ENCODE measurements around the gene SPEN.

Gene SPEN

DNA sequence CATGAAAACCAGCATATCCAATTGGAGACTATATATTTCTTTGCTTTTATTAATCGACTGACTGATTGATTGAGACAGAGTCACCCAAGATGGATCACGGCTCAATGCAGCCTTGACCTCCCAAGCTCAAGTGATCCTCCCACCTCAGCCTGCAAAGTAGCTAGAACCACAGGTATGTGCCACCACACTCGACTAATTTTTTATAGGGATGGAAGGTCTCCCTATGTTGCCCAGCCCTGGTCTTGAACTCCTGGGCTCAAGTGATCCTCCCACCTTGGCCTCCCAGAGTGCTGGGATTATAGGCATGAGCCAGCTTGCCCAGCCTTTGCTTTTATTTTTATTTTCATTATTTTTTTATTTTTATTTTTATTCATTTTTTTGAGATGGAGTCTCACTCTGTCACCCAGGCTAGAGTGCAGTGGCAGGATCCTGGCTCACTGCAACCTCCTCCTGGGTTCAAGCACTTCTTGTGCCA, 5.4 kb downstream of the SPEN start:
- no peak for TF ChIP-seq CEBPB (IDR thresholded peaks at IDR 0.05)
- no peak for TF ChIP-seq TAF1 (IDR thresholded peaks at IDR 0.05; ENCODE audit: low read depth)
- TF ChIP-seq FOXM1 (IDR thresholded peaks at IDR 0.05; ENCODE audit: borderline replicate concordance, low read depth), result no peak
- no peak for TF ChIP-seq EGR1 (IDR thresholded peaks at IDR 0.05)
- TF ChIP-seq, protein P1, sequence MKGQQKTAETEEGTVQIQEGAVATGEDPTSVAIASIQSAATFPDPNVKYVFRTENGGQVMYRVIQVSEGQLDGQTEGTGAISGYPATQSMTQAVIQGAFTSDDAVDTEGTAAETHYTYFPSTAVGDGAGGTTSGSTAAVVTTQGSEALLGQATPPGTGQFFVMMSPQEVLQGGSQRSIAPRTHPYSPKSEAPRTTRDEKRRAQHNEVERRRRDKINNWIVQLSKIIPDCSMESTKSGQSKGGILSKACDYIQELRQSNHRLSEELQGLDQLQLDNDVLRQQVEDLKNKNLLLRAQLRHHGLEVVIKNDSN (IDR thresholded peaks at IDR 0.05), result no peak

DNA sequence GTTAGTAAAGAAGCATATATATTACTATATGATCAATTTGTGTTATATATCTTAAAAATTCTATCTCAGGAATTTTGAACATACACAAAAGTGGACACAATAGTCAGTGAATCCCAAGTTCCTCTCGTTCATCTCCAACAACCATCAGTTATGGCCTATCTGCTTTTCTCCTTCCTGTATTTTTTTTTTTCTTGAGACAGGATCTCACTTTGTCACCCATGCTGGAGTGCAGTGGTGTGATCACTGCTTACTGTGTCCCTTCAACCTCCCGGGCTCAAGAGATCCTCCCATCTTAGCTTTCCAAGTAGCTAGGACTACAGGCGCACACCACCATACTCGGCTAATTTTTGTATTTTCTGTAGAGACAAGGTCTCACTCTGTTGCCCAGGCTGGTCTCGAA, 9.4 kb downstream of the SPEN start:
- no peak for TF ChIP-seq CREB1 (IDR thresholded peaks at IDR 0.05; ENCODE audit: low read depth)
- no peak for TF ChIP-seq FOXM1 (IDR thresholded peaks at IDR 0.05; ENCODE audit: borderline replicate concordance, low read depth)
- no peak for TF ChIP-seq EGR1 (IDR thresholded peaks at IDR 0.05)
- no peak for TF ChIP-seq NFIC (IDR thresholded peaks at IDR 0.05)
- TF ChIP-seq, protein P1 (IDR thresholded peaks at IDR 0.05), result no peak
- TF ChIP-seq TAF1 (IDR thresholded peaks at IDR 0.05; ENCODE audit: low read depth), result no peak

DNA sequence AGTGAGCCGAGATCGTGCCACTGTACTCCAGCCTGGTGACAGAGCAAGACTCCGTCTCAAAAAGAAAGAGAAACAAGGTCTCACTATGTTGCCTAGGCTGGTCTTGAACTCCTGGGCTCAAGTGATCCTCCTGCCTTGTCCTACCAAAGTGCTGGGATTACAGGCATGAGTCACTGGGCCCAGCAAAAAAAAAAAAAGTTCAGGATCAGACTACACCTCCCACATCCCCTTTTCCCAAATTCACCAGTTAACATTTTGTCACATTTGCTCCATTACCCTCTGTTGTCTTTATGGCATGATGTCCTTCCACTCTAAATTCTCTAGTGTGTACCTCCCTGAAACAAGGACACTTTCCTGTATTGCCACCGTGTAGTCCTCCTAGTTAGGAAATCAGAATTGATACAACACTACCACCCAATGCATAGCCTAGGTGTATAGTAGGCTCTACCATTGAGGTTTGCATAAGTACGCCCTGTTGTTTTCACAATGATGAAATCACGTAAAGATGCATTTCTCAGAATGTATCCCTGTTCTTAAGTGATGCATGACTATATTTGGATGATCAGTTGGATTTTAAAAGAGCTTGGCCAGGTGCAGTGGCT, 10.7 kb downstream of the SPEN start:
- TF ChIP-seq EP300 (IDR thresholded peaks at IDR 0.05; ENCODE audit: borderline replicate concordance) (no peak), YY1 (IDR thresholded peaks at IDR 0.05; ENCODE audit: low read depth) (no peak), NFIC (IDR thresholded peaks at IDR 0.05) (no peak), RAD21 (IDR thresholded peaks at IDR 0.05; ENCODE audit: low read depth) (no peak), CEBPB (IDR thresholded peaks at IDR 0.05) (no peak), FOXM1 (IDR thresholded peaks at IDR 0.05; ENCODE audit: borderline replicate concordance, low read depth) (no peak), ZBTB7A (IDR thresholded peaks at IDR 0.05; ENCODE audit: low read depth) (no peak), CREB1 (IDR thresholded peaks at IDR 0.05; ENCODE audit: low read depth) (no peak), TCF12 (IDR thresholded peaks at IDR 0.05; ENCODE audit: low read depth) (no peak)
- TF ChIP-seq, protein P1 (IDR thresholded peaks at IDR 0.05), result no peak
- TF ChIP-seq, protein P2, sequence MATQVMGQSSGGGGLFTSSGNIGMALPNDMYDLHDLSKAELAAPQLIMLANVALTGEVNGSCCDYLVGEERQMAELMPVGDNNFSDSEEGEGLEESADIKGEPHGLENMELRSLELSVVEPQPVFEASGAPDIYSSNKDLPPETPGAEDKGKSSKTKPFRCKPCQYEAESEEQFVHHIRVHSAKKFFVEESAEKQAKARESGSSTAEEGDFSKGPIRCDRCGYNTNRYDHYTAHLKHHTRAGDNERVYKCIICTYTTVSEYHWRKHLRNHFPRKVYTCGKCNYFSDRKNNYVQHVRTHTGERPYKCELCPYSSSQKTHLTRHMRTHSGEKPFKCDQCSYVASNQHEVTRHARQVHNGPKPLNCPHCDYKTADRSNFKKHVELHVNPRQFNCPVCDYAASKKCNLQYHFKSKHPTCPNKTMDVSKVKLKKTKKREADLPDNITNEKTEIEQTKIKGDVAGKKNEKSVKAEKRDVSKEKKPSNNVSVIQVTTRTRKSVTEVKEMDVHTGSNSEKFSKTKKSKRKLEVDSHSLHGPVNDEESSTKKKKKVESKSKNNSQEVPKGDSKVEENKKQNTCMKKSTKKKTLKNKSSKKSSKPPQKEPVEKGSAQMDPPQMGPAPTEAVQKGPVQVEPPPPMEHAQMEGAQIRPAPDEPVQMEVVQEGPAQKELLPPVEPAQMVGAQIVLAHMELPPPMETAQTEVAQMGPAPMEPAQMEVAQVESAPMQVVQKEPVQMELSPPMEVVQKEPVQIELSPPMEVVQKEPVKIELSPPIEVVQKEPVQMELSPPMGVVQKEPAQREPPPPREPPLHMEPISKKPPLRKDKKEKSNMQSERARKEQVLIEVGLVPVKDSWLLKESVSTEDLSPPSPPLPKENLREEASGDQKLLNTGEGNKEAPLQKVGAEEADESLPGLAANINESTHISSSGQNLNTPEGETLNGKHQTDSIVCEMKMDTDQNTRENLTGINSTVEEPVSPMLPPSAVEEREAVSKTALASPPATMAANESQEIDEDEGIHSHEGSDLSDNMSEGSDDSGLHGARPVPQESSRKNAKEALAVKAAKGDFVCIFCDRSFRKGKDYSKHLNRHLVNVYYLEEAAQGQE (IDR thresholded peaks at IDR 0.05; ENCODE audit: low read depth), result no peak
- TF ChIP-seq, protein P3, sequence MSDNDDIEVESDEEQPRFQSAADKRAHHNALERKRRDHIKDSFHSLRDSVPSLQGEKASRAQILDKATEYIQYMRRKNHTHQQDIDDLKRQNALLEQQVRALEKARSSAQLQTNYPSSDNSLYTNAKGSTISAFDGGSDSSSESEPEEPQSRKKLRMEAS (IDR thresholded peaks at IDR 0.05), result no peak

DNA sequence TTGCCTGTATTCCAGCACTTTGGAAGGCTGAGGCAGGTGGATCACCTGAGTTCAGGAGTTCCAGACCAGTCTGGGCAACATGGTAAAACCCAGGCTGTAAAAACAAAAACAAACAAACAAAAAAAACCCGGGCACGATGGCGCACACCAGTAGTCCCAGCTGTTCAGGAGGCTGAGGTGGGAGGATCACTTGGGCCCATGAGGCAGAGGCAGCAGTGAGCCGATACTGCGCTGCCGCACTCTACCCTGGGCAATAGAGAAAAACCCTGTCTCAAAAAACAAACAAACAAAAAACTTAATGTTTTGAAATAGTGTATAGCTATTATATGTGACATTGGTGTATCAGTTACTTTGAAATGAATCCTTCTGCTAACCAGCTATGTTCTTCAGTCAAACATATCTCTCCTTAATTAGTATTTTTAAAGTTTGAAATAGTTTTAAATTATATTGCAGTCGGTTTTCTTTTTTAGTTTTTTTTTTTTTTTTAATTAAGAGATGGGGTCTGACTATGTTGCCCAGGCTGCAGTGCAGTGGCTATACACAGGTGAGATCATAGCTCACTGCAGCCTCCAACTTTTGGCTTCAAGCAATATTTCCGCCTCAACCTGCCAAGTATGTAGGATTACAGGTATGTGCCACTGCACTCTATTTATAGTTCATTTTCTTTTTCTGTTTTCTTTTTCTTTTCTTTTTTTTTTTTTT, 11.3 kb downstream of the SPEN start:
- TF ChIP-seq CEBPB (IDR thresholded peaks at IDR 0.05), result no peak

DNA sequence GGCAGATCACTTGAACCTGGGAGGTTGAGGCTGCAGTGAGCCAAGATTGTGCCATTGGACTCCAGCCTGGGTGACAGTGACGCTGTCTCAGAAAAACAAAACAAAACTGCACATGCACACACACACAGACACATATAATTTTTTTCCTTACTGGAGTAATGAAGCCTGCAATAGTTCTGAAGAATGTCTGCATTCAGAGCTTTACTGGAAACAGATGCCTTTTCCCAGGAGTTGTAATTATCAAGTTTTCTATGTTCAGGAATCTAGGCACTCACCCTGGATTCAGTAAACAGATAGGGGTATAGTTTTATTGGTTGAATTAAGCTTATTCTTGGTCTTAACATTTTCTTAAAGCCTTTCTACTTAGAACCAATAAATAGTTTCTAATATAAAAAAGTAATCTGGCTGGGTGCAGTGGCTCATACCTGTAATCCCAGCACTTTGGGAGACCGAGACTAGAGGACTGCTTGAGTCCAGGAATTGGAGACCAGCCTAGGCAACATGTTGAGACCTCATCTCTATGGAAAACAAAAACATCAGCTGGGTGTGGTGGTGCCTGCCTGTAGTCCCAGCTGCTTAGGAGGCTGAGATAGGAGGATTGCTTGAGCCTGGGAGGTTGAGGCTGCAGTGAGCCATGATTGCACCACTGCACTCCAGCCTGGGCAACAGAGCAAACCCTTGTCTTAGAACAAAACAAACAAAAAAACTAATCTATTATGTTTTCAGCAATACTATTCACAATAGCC, 15.8 kb downstream of the SPEN start:
- TF ChIP-seq, protein P1 (IDR thresholded peaks at IDR 0.05), result no peak
- TF ChIP-seq FOXM1 (IDR thresholded peaks at IDR 0.05; ENCODE audit: borderline replicate concordance, low read depth), result no peak
- no peak for TF ChIP-seq ZBTB7A (IDR thresholded peaks at IDR 0.05; ENCODE audit: low read depth)
- no peak for TF ChIP-seq EP300 (IDR thresholded peaks at IDR 0.05; ENCODE audit: borderline replicate concordance)
- no peak for TF ChIP-seq TAF1 (IDR thresholded peaks at IDR 0.05; ENCODE audit: low read depth)
- no peak for TF ChIP-seq EGR1 (IDR thresholded peaks at IDR 0.05)
- TF ChIP-seq TEAD4 (IDR thresholded peaks at IDR 0.05), result no peak
- TF ChIP-seq, protein P3 (IDR thresholded peaks at IDR 0.05), result no peak
- no peak for TF ChIP-seq CEBPB (IDR thresholded peaks at IDR 0.05)
- no peak for TF ChIP-seq NFIC (IDR thresholded peaks at IDR 0.05)
- no peak for TF ChIP-seq RAD21 (IDR thresholded peaks at IDR 0.05; ENCODE audit: low read depth)
- TF ChIP-seq, protein P2 (IDR thresholded peaks at IDR 0.05; ENCODE audit: low read depth), result no peak
- TF ChIP-seq YY1 (IDR thresholded peaks at IDR 0.05; ENCODE audit: low read depth), result no peak

Measured in Ishikawa (cell line).